NCI-H2196 treated with DMSO at 0.1 percent for 48 hours (cell line): Measurements from ENCODE around the gene PGK1.

Experiments
- DNase-seq: peaks from one replicate; lab custom pipeline; 2025; ENCODE audit not compliant: unreplicated experiment; lab: John Stamatoyannopoulos, UW

PGK1 gene

DNA sequence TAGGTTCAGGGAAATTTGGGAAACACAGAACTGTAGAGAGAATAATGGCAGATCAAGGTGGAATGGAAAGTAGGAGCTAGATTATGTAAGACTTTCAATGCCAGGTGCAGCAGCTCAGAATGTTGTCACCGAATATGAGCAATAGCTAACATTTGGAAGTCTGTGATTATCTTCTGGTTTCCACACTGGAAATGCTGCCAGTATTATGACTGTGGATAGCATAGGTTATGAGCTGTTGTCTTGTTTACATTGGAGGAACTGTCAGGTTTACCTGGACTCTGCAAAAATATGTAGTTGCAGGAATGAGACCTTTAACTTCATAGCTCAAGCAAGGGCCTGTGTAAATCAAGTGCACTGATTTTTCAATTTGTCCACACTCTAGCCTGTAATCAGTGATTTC, 61.4 kb downstream of the PGK1 start:
- no peak for DNase-seq

GRCh38 chrX:78168065-78168464, 64.0 kb downstream of the PGK1 start:
- DNase-seq, result no peak
